K562 (cell line): ENCODE data around the gene KLK13. TPM values are rescaled to one million over a fixed set of nuclear protein-coding genes. Genes with fewer than 3 reads are reported as not detected.

Experiments
- EP400 ChIP-seq: fragments of 450-650 bp; IDR thresholded peaks from 2 replicates; pipeline ENCODE4 v1.6.1; 2017; ENCODE audit warnings: antibody characterized with exemption, mild to moderate bottlenecking, moderate library complexity
- FOXA1 ChIP-seq: fragments of 450-650 bp; IDR thresholded peaks from 2 replicates; pipeline ENCODE4 v1.6.1; 2016; ENCODE audit warnings: mild to moderate bottlenecking, borderline replicate concordance
- HDAC2 ChIP-seq: fragments of 450-650 bp; IDR thresholded peaks from 2 replicates; pipeline ENCODE4 v1.6.1; 2016; ENCODE audit warnings: mild to moderate bottlenecking
- IFI16 ChIP-seq: fragments of 250-450 bp; sonication (Bioruptor Pico); IDR thresholded peaks from 2 replicates; pipeline ENCODE4 v2.1.2; 2022; ENCODE audit warnings: mild to moderate bottlenecking, inconsistent platforms
- KDM2B ChIP-seq: fragments of 250-450 bp; sonication (Bioruptor Pico); IDR thresholded peaks from 2 replicates; pipeline ENCODE4 v1.8.0; 2021; ENCODE audit warnings: mild to moderate bottlenecking, moderate library complexity
- KDM5B ChIP-seq: fragments of 200-600 bp; sonication (generic); IDR thresholded peaks from 2 replicates; pipeline ENCODE4 v1.6.1; 2012; ENCODE audit warnings: low read depth, mild to moderate bottlenecking, moderate library complexity, low read length, control low read depth, inconsistent platforms; ENCODE audit not compliant: insufficient replicate concordance
- MEF2A ChIP-seq: IDR thresholded peaks from 2 replicates; pipeline ENCODE4 v1.6.1; 2011; ENCODE audit warnings: low read depth, mild to moderate bottlenecking, low read length, moderate library complexity; ENCODE audit not compliant: control insufficient read depth
- MYBL2 ChIP-seq, 2 experiments: fragments of 450-650 bp in 1 of 2; sonication (generic) in 1 of 2; formaldehyde crosslinking in 1 of 2; IDR thresholded peaks; 2 replicates each; pipeline versions ENCODE4 v1.6.1 to v1.8.1; 2017 to 2022; ENCODE audit warnings: borderline replicate concordance in 1 of 2, inconsistent platforms in 1 of 2, low read depth in 1 of 2, mild to moderate bottlenecking in 1 of 2, missing genetic modification reagents in 1 of 2, moderate library complexity in 1 of 2
- STAT6 ChIP-seq: sonication (generic); formaldehyde crosslinking; IDR thresholded peaks from 2 replicates; pipeline ENCODE4 v1.8.1; 2023; ENCODE audit warnings: mild to moderate bottlenecking, missing genetic modification reagents
- TEAD1 ChIP-seq, 2 experiments: fragments of 450-650 bp in 1 of 2; sonication (generic) in 1 of 2; formaldehyde crosslinking; IDR thresholded peaks; 2 replicates each; pipeline versions ENCODE4 v1.4.0 to v1.8.0; 2020 to 2022; ENCODE audit warnings: mild to moderate bottlenecking in 2 of 2, missing genetic modification reagents in 1 of 2
- VEZF1 ChIP-seq: fragments of 200-800 bp; sonication (Bioruptor generic); IDR thresholded peaks from 2 replicates; pipeline ENCODE4 v1.6.1; 2017; ENCODE audit warnings: missing genetic modification characterization, missing compliant biosample characterization
- YY1 ChIP-seq, 3 experiments: IDR thresholded peaks; 2 replicates each; pipeline ENCODE4 v1.6.1; 2011; ENCODE audit warnings: low read length in 2 of 3, mild to moderate bottlenecking in 2 of 3, moderate library complexity in 2 of 3, borderline replicate concordance in 1 of 3, control low read depth in 1 of 3, low read depth in 1 of 3; ENCODE audit not compliant: insufficient read depth in 3 of 3, insufficient replicate concordance in 2 of 3, control insufficient read depth in 1 of 3, insufficient read length in 1 of 3; ENCODE audit errors: extremely low read depth in 1 of 3
- ZNF407 ChIP-seq: fragments of 450-650 bp; IDR thresholded peaks from 2 replicates; pipeline ENCODE4 v1.6.1; 2016; ENCODE audit warnings: low read depth
- polyA plus RNA-seq, 8 experiments: library from polyadenylated mRNA; depleted of rRNA in 4 of 8; stranded (reverse) in 5 of 8; unstranded in 3 of 8; fragments of >200 nt; fragmentation: Nextera tagmentation in 2 of 8; fragmentation: Illumina TruSeq in 1 of 8; extraction: Ambion mirVana in 2 of 8; extraction: Trizol in 1 of 8; gene quantifications; 2 replicates each; pipeline versions ENCODE4 v1.2.1 to v1.2.3, GENCODE V29; 2011 to 2014; ENCODE audit warnings: inconsistent platforms in 1 of 8, missing spikeins in 1 of 8
- total RNA-seq, 7 experiments: library from RNA; depleted of rRNA in 6 of 7; stranded (reverse); fragments of >200 nt in 6 of 7; fragmentation: Illumina TruSeq in 2 of 7; extraction: Trizol in 2 of 7; gene quantifications; 2 replicates each; pipeline versions ENCODE4 v1.2.1 to v1.2.3, GENCODE V29; 2011 to 2021; ENCODE audit warnings: low replicate concordance in 1 of 7

The KLK13 gene
- total and polyA plus RNA-seq, 9 of the 15 experiments (the other 6 are each of a cell fraction or from before 2014, with no cell fraction given), result 0.72 to 9.0 (median 2.3) TPM

GRCh38 chr19:51064534-51065220 is at the start of gene KLK13 (continued):
- TF ChIP-seq EP400 (peak; percentile 34; the same call in 1 of the 2 replicates), STAT6 (CRISPR knock-in tag) (no peak), FOXA1 (no peak), YY1 (IDR thresholded peaks at IDR 0.05; ENCODE audit: borderline replicate concordance in 1 of 3, control insufficient read depth in 1 of 3, extremely low read depth in 1 of 3, insufficient read depth in 3 of 3, insufficient read length in 1 of 3, insufficient replicate concordance in 2 of 3, low read depth in 1 of 3, low read length in 2 of 3) (peak; percentile 24 to 90 (median 80)), ZNF407 (no peak), TEAD1 (CRISPR knock-in tag; IDR thresholded peaks at IDR 0.05) (0 out of 4 replicates have a peak, but pooled peaks of 1 of the 2 experiments have one; percentile 56), HDAC2 (0 out of 2 replicates have a peak, but pooled peaks have one; percentile 33), VEZF1 (CRISPR knock-in tag) (peak; percentile 91), KDM5B (peak; percentile 22), KDM2B (CRISPR knock-in tag) (no peak), MEF2A (no peak), MYBL2 (IDR thresholded peaks at IDR 0.05; ENCODE audit: low read depth) (no peak), MYBL2 (CRISPR knock-in tag; IDR thresholded peaks at IDR 0.05; ENCODE audit: borderline replicate concordance) (no peak), IFI16 (no peak)
